Prostate gland (tissue), 2 donors: ENCODE results near the gene ATP13A2.

Source experiments
- POLR2A ChIP-seq: fragments of 450-650 bp; IDR thresholded peaks from one replicate; pipeline ENCODE4 v1.6.1; 2016; ENCODE audit warnings: antibody characterized with exemption, mild to moderate bottlenecking
- POLR2AphosphoS5 ChIP-seq: sonication (generic); formaldehyde crosslinking; IDR thresholded peaks from one replicate; pipeline ENCODE4 v1.6.1; 2017; ENCODE audit warnings: antibody characterized with exemption
- TF ChIP-seq, protein P1 (sequence below), 4 experiments: fragments of 200-600 bp in 2 of 4; fragments of 450-650 bp in 2 of 4; sonication (generic) in 2 of 4; IDR thresholded peaks; 1 replicate in 3 of 4; 2 replicates in 1 of 4; pipeline ENCODE4 v1.5.1; 2016 to 2019; ENCODE audit warnings: antibody characterized with exemption in 4 of 4, mild to moderate bottlenecking in 2 of 4, moderate library complexity in 2 of 4

DNA sequence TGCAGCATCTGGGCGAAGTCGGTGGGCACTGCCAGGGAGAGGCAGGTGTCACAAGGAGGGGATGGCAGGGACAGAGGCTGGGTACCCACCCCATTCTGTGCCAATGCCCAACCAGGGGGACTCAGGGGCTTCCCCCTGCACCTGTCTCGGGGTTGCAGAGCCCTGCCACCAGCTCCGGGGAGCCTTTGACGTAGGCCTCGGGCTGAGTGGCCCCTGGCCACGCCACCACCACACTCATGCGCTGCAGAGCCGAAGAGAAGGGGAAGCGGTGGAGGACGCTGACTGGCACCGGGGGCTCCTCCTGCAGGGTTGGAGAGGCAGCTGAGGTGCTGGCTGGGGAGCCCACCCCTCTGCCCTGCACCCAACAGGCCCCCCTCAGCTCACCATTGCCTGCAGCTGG, 19.6 kb downstream of the ATP13A2 start:
- no peak for TF ChIP-seq POLR2A
- TF ChIP-seq, protein P1, sequence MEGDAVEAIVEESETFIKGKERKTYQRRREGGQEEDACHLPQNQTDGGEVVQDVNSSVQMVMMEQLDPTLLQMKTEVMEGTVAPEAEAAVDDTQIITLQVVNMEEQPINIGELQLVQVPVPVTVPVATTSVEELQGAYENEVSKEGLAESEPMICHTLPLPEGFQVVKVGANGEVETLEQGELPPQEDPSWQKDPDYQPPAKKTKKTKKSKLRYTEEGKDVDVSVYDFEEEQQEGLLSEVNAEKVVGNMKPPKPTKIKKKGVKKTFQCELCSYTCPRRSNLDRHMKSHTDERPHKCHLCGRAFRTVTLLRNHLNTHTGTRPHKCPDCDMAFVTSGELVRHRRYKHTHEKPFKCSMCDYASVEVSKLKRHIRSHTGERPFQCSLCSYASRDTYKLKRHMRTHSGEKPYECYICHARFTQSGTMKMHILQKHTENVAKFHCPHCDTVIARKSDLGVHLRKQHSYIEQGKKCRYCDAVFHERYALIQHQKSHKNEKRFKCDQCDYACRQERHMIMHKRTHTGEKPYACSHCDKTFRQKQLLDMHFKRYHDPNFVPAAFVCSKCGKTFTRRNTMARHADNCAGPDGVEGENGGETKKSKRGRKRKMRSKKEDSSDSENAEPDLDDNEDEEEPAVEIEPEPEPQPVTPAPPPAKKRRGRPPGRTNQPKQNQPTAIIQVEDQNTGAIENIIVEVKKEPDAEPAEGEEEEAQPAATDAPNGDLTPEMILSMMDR (IDR thresholded peaks at IDR 0.05): no peak
- TF ChIP-seq POLR2AphosphoS5: no peak
